AG04450 (cell line): Measurements from ENCODE around the gene GTPBP4. TPM values are rescaled to one million over a fixed set of nuclear protein-coding genes. Genes with fewer than 3 reads are reported as not detected.

ENCODE experiments used
- CTCF ChIA-PET: fragments of 300-600, 350-600 bp; formaldehyde crosslinking; extraction: SDS; loops from one replicate; lab custom pipeline; 2022; ENCODE audit warnings: antibody characterized with exemption, inconsistent platforms; lab: Charles Lee
- POLR2A ChIA-PET: fragments of 350-600 bp; formaldehyde crosslinking; extraction: SDS; loops from one replicate; lab custom pipeline; 2021; ENCODE audit warnings: antibody characterized with exemption, inconsistent platforms; lab: Yijun Ruan, JAX
- DNase-seq: peaks from one replicate; pipeline ENCODE4 v3.0.0-alpha.2; 2011; ENCODE audit warnings: low read depth, low spot score
- H3K27ac ChIP-seq: one replicate; pipeline ENCODE4 v1.5.1; 2012; ENCODE audit warnings: low read depth, low read length, control low read depth
- H3K27me3 ChIP-seq: one replicate; pipeline ENCODE4 v1.6.0; 2012; ENCODE audit warnings: low read length; ENCODE audit not compliant: control insufficient read depth, insufficient read depth
- H3K4me3 ChIP-seq: 2 replicates; pipeline ENCODE4 v1.5.1; 2011; ENCODE audit warnings: mild to moderate bottlenecking, low read depth, low read length, control low read depth
- H3K9me3 ChIP-seq: 2 replicates; pipeline ENCODE4 v1.5.1; 2012; ENCODE audit warnings: low read length; ENCODE audit not compliant: control insufficient read depth, insufficient read depth
- CTCF ChIP-seq: IDR thresholded peaks from 2 replicates; pipeline ENCODE4 v1.5.1; 2011; ENCODE audit warnings: low read depth, low read length, control low read depth, inconsistent platforms
- polyA plus RNA-seq: library from polyadenylated mRNA; depleted of rRNA; stranded (reverse); fragments of >200 nt; gene quantifications from 2 replicates; pipeline ENCODE4 v1.2.3, GENCODE V29; 2011

GTPBP4 gene
- polyA plus RNA-seq, 1 experiment, result 34.9 TPM

- Histone ChIP-seq H3K27ac (no peak overlapping the region), H3K4me3 (no peak overlapping the region), H3K27me3 (peaks cover 21% of the 10 kb centered on the region), H3K9me3 (no peaks in the 10 kb centered on the region; the same call in 1 of the 2 replicates)
- no peak for DNase-seq
- CTCF ChIA-PET, result interaction anchor here (0.5 kb wide), 1 partner anchor 443 kb away, joined by 3 read pairs; no protein-coding TSS in a partner anchor
- POLR2A ChIA-PET, result no interaction called here
- TF ChIP-seq CTCF, result no peak
Observed at GRCh38 chr10:953836-954235, 34.4 kb upstream of the GTPBP4 start.

GRCh38 chr10:954396-954795, 33.8 kb upstream of the GTPBP4 start:
- TF ChIP-seq CTCF, result no peak
- ChIA-PET POLR2A (no interaction called here), CTCF (no interaction called here)
- no peak for DNase-seq
- H3K4me3 ChIP-seq, result no peak overlapping the region
- no peak overlapping the region for H3K27ac ChIP-seq
- H3K27me3 ChIP-seq, result peaks cover 20% of the 10 kb centered on the region
- H3K9me3 ChIP-seq, result no peaks in the 10 kb centered on the region; the same call in 1 of the 2 replicates

GRCh38 chr10:955127-955819, 33.0 kb upstream of the GTPBP4 start:
- Histone ChIP-seq H3K27me3 (peaks cover 15% of the 10 kb centered on the region), H3K4me3 (no peak overlapping the region), H3K27ac (no peak overlapping the region), H3K9me3 (no peaks in the 10 kb centered on the region; the same call in 1 of the 2 replicates)
- DNase-seq, result no peak
- ChIA-PET POLR2A (interaction anchor here (0.6 kb wide), 1 partner anchor 32 kb away, joined by 3 read pairs; no protein-coding TSS in a partner anchor), CTCF (no interaction called here)
- no peak for TF ChIP-seq CTCF

GRCh38 chr10:955820-956217, 32.4 kb upstream of the GTPBP4 start:
- ChIA-PET CTCF (no interaction called here), POLR2A (interaction anchor here (0.6 kb wide), 1 partner anchor 32 kb away, joined by 3 read pairs; no protein-coding TSS in a partner anchor)
- TF ChIP-seq CTCF, result no peak
- Histone ChIP-seq H3K4me3 (no peak overlapping the region), H3K27me3 (peaks cover 15% of the 10 kb centered on the region), H3K9me3 (no peaks in the 10 kb centered on the region; the same call in 1 of the 2 replicates), H3K27ac (no peak overlapping the region)
- no peak for DNase-seq

GRCh38 chr10:958106-958505, 30.1 kb upstream of the GTPBP4 start:
- ChIA-PET POLR2A (no interaction called here), CTCF (no interaction called here)
- DNase-seq, result no peak
- no peak for TF ChIP-seq CTCF
- peaks cover 15% of the 10 kb centered on the region for H3K27me3 ChIP-seq
- no peaks in the 10 kb centered on the region; the same call in 1 of the 2 replicates for H3K9me3 ChIP-seq
- H3K27ac ChIP-seq, result no peak overlapping the region
- no peak overlapping the region for H3K4me3 ChIP-seq
